Raji (cell line): ENCODE data around the gene MSL3.

Source experiments
- POLR2A ChIP-seq: IDR thresholded peaks from 2 replicates; pipeline ENCODE4 v1.6.1; 2011; ENCODE audit warnings: low read depth, low read length, control low read depth; ENCODE audit not compliant: insufficient read depth

Gene MSL3

GRCh38 chrX:11784543-11784942, 26.5 kb downstream of the MSL3 start:
- no peak for TF ChIP-seq POLR2A

DNA sequence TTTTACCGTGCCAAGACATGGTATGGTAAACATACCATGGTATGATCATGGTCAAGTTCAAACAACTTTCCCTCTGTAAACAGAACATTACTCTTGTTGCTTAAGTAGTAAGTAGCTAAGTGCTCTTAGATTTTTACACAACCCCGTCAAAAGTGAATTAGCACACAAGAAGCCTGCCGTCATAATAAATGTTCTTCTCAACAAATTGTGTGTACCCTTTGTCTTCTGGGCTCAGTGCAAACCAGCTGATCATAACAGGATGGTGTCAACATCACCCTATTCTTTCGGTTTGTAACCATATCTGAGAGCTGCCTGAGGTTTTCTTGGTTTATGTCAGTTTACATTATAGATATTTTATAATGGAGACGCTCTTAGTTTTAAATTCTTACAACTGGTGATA, 28.8 kb downstream of the MSL3 start:
- no peak for TF ChIP-seq POLR2A

- TF ChIP-seq POLR2A: no peak
These were observed 29.5 kb downstream of the MSL3 start for GRCh38 chrX:11787564-11787963.

DNA sequence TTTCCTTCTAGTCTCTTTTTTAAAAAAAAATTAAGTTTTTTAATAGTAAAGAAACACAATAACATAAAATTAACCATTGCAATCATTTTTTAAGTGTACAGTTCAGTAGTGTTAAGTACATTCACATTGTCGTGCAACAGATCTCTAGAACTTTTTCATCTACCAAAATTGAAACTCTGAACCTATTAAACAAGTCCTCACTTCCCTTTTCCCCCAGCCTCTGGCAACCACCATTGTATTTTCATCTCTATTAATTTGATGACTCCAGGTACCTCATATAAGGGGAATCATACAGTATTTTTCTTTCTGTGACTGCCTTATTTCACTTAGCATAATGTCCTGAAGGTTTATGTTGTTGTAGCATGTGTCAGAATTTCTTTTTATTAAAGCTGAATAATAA, 31.8 kb downstream of the MSL3 start:
- no peak for TF ChIP-seq POLR2A

- no peak for TF ChIP-seq POLR2A
These were observed 33.1 kb downstream of the MSL3 start for GRCh38 chrX:11791090-11791489.

DNA sequence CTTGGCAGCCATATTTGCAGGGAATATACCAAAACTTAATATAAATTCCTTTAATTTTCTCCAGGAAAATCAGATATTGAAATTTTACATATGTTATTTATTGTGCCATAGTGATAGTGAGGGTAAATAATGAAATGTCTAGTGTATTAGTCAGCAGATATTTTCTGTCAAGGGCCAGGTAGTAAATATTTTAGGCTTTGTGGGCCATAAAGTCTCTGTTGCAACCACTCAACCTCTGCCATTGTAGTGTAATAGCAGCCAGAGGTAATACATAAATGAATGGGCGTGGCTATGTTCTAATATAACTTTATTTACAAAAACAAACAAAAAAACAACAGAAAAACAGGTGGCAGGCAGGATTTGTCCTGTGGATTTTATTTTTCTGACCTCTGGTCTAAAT, 33.5 kb downstream of the MSL3 start:
- no peak for TF ChIP-seq POLR2A

DNA sequence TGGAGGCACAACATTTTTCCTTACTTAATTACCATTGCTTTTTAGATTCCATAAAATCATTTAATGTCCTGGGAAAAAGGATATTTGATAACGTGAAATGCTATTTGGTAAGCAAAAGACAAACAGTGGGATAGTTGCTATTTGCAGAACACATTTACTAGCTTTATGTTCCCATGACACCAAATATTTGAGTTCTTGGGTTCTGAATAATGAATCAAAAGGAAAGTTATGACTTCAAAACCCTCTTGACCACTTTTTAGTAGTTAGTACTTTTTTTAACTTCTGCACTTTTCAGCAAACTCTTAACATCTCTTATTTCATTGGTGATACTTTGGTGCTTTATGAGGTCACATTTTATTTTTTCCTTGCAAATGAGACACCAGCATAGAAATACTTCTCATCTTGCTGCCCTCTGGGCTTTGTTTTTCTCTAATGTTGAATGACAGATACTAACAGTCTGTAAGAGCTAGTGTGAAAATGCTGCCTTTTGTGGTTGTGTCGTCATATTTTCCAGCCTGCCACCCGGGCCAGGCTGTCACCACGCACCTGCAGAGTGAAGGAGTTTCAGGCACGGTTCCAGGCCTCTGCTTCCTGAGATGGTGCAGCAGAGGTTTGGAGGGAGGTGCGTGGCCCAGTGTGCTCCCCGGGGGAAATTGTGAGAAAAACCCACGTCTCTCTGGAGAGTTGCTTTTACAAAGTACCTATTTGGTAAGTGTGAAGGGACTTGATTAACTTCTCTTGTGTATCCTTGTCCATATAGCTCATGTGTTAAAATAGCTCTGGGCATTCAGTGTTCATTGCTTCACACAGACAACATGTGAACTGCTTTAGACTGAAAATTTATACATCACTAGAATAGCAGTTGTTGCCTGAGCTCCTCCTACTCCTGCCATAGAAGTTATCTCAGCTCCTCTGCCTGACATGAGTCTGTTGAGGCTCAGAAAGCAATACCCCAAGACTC, 34.7 kb downstream of the MSL3 start:
- TF ChIP-seq POLR2A: no peak

- no peak for TF ChIP-seq POLR2A
These were observed 35.7 kb downstream of the MSL3 start for GRCh38 chrX:11793734-11794133.

DNA sequence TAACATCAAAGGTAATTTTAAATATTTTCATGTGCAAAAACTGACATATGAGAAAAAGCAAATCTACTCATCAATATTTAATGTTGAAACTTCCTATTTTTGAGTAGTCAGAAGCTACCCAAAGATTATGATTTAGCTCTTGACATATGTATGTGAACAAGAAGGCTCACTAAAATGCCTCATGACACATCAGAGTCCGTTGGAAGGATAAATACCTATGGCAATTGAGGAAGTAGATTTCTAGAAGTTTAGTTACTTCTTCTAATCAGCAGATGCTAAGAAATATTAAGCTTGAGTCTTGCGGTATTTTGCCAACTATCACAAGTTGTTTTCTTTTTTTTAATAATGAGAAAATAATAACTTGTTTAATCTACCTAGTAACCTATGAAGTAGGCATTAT, 55.3 kb downstream of the MSL3 start:
- no peak for TF ChIP-seq POLR2A
